Fibroblast of mammary gland (primary cell): ENCODE measurements around the gene MS4A10.
"Not testable (repeated sequence)": the region's sequence is repeated elsewhere in the genome, so short reads cannot be mapped to it uniquely, and the experiment has no call there.

Experiments used
- DNase-seq: peaks from one replicate; pipeline ENCODE4 v3.0.0-alpha.2; 2010; ENCODE audit warnings: low read depth
- H3K4me3 ChIP-seq: 2 replicates; pipeline ENCODE4 v1.5.1; 2011; ENCODE audit warnings: low read depth, mild to moderate bottlenecking, low read length, moderate library complexity; ENCODE audit not compliant: control insufficient read depth
- TF ChIP-seq, protein P1 (sequence below): conservative IDR thresholded peaks from 2 replicates; pipeline ENCODE4 v1.5.1; 2011; ENCODE audit warnings: low read depth, low read length, inconsistent platforms; ENCODE audit not compliant: control insufficient read depth, insufficient read depth

MS4A10 gene

DNA sequence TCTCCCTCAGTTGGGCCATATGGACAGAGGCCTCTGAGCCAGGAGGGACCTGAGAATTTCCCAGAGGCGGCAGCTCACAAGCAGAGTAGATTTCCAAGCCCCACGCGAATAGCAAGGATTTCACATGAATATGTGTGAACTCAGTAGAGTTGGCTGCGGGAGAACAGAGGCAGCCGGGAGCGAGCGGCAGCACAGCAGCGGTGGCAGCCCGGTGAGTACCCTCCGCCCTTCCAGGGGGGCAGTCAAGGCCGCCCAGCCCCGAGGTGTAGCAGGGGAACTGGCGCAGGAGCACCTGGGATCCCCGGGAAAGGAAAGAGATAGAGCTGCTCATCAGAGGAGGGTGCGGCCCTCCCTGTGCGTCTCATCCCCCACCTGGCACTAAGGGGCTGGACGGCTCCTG, 36.9 kb upstream of the MS4A10 start:
- TF ChIP-seq, protein P1, sequence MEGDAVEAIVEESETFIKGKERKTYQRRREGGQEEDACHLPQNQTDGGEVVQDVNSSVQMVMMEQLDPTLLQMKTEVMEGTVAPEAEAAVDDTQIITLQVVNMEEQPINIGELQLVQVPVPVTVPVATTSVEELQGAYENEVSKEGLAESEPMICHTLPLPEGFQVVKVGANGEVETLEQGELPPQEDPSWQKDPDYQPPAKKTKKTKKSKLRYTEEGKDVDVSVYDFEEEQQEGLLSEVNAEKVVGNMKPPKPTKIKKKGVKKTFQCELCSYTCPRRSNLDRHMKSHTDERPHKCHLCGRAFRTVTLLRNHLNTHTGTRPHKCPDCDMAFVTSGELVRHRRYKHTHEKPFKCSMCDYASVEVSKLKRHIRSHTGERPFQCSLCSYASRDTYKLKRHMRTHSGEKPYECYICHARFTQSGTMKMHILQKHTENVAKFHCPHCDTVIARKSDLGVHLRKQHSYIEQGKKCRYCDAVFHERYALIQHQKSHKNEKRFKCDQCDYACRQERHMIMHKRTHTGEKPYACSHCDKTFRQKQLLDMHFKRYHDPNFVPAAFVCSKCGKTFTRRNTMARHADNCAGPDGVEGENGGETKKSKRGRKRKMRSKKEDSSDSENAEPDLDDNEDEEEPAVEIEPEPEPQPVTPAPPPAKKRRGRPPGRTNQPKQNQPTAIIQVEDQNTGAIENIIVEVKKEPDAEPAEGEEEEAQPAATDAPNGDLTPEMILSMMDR, result no peak
- DNase-seq, result no peak
- no peak overlapping the region for H3K4me3 ChIP-seq

DNA sequence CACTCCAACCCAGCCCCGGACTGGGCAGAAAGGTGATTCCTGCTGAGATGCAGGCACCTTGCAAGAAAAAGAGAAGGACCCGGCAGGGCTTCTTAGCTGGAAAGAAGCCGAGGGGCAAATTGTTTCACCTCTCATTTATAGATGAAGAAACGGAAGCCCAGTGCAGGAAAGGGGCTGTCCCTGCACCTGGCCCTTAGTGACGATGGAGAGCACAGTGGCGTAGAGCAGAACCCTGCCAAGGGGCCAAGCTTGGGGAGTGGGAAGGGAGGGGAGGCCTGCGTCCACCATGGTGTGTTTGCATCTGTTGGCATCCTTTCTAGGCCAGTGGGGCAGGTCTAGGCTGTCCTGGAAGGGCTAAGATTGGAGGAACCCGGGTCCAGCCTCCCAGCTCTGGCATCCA, 36.3 kb upstream of the MS4A10 start:
- no peak for DNase-seq
- TF ChIP-seq, protein P1, result no peak

DNA sequence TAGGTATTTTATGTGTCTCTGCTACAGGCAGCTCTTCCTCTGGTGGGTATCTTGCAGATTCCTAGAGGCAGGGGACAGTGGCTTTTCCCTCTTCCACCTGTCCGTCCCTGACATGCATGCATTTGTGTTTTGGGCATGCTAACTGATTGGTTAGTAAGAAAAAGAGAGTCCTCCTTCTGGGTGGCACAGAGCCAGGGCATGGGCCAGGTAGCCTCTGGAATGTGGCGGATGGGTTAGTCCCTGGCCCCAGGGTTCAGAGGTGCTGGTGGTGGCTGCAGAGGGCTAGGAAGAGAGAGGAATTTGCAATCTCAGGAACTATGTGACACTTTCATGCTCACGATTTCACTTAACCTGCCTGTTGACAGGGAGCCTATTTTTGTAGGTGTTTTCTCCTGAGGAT, 34.2 kb upstream of the MS4A10 start:
- no peak overlapping the region for H3K4me3 ChIP-seq
- TF ChIP-seq, protein P1, result no peak
- no peak for DNase-seq

More for the DNA sequence above, 36.3 kb upstream of the MS4A10 start:
- H3K4me3 ChIP-seq, result no peak overlapping the region

DNA sequence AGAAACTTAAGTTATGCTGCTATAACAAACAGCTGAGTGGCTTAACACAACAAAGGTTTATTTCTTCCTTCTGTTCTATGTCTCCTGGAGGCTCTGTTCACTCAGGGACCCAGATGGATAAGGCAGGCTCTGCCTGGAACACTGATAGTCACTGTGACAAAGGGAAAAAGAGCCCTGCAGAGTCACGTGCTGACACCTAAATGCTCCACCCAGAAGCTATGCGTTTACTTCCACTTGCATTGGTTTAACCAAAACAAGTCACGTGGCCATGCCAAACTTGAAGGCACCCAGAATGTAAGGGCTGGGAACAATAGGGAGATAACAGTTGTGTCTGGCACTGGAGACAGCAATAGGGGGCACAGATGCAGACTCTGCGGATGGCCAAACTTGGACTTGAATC, 31.8 kb upstream of the MS4A10 start:
- TF ChIP-seq, protein P1, result no peak
- no peak overlapping the region for H3K4me3 ChIP-seq
- DNase-seq, result no peak

DNA sequence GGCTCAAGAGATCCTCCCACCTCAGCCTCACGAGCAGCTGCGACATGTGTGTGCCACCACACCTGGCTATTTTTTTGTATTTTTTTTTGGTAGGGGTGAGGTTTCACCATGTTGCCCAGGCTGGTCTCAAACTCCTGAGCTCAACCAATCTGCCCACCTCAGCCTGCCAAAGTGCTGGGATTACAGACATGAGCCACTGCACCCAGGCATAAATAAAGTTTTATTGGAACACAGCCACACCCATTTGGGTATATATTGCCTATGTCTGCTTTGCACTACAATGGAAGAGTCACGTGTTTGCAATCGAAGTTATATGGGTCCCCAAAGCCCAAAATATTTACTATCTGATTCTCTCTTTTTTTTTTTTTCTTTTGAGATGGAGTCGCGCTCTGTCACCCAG, 30.2 kb upstream of the MS4A10 start:
- TF ChIP-seq, protein P1, result no peak
- H3K4me3 ChIP-seq, result no peak overlapping the region
- DNase-seq, result no peak

DNA sequence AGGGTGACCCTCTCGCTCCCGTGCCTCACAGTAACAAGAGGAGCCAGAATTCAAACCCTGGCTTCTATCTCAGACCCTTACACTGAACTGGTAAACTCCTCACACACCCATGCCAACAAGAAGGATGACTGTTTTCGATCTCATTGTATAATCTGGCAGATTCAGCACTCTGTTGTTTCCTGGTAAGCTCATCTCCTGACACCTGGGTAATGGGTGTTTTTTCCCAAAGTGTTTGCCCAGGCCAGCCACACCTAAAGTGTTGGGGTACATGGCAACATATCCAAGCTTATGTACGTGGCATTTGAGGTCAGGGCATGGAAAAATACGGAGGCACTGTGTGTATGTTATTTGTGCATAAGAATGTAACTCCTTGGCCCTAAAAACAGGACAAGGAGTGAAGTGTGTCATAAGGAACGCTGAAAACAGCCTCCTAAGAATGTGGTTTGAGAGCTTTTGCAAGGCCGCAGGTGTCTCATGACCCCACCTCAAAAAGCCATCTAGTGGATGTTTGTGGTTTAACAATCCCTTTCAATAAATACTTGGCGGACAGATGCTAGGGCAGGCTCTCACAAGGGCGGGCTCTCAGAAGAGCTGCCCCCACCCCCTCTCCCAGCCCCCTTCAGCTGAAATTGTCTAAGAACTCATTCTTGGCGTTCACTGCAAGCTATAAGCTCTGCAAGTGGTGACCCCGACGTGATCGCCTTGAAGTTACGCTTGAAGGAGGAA, 28.7 kb upstream of the MS4A10 start, which contains the start of gene MS4A15:
Gene MS4A15 (plus strand): TSS at position 561 of the 726 bp plus-strand sequence. CDS start 6,867 bp downstream, outside the sequence.
- TF ChIP-seq, protein P1, result peak; percentile 20
- H3K4me3 ChIP-seq, result no peak within 1 kb of the TSS
- DNase-seq, result no peak

DNA sequence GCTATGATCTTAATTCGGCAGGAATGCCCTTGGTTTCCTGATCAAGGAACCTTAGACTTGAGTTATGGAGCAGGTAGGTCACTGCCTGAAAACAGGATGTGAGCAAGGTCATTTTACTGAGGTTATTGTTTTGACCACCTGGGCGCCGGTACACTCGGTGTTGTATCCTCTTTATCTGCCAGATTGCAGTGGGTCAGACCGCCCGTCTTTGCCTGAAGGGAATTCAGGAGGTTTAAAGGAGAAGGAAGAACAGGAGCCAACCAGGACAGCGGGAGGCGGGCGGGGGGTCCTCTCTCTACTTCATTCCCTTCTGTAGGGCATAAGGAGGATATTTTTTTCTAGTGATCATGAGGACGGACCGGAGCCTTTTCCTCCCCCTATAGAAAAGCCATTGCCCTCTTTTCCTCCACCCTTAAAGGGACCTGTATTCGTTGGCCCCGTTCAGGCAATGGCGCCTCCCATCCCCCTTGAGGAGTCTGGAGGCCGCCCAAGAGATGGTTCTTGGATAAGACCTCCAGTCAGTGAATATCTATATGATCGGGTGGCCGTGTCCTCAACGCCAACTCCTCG, 27.8 kb upstream of the MS4A10 start:
- DNase-seq, result no peak
- no peak overlapping the region for H3K4me3 ChIP-seq
- TF ChIP-seq, protein P1, result no peak

DNA sequence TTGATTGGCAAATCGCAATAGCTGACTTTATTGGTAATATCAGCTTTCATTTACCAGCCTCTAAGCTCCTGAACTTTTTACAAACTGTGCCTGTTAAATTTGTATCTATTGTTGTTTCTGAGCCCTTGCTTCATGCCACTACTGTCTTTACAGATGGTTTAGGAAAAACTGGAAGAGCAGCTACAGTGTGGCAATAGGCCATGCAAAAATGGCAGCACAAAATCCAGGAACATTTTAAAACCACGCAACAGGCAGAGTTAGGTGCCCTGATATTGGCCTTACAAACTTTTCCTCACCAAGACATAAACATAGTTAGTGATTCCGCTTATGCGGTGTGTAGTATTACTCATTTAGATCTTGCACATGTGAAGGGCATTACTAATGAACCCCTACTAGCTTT, 26.5 kb upstream of the MS4A10 start:
- not testable (repeated sequence) for DNase-seq, H3K4me3 ChIP-seq

DNA sequence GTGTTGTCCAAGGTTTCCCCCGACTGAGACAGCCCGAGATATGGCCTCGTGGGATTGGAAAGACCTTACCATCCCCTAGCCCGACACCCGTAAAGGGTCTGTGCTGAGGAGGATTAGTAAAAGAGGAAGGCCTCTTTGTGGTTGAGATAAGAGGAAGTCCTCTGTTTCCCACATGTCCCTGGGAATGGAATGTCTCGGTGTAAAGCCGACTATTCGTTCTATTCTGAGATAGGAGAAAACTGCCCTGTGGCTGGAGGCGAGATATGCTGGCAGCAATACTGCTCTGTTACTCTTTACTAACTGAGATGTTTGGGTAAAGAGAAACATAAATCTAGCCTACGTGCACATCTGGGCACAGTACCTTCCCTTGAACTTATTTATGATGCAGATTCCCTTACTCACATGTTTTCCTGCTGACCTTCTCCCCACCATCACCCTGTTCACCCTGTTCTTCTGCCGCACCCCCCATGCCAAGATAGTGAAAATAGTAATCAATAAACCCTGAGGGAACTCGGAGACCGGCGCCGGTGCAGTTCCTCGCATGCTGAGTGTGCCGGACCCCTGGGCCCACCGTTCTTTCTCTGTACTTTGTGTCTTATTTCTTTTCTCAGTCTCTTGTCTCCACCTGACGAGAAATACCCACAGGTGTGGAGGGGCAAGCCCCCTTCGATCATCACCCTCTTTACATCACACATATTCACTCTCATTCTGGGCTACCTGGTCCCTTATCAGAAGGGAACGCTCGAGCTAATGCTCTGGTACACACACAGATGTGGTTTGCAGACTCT, 25.5 kb upstream of the MS4A10 start:
- not testable (repeated sequence) for H3K4me3 ChIP-seq, DNase-seq
